ENCODE measurements around the gene SCN5A.

GRCh38 chr3:38590521-38590920 lies 59.0 kb downstream of the SCN5A start:
- TF ChIP-seq, protein P1, sequence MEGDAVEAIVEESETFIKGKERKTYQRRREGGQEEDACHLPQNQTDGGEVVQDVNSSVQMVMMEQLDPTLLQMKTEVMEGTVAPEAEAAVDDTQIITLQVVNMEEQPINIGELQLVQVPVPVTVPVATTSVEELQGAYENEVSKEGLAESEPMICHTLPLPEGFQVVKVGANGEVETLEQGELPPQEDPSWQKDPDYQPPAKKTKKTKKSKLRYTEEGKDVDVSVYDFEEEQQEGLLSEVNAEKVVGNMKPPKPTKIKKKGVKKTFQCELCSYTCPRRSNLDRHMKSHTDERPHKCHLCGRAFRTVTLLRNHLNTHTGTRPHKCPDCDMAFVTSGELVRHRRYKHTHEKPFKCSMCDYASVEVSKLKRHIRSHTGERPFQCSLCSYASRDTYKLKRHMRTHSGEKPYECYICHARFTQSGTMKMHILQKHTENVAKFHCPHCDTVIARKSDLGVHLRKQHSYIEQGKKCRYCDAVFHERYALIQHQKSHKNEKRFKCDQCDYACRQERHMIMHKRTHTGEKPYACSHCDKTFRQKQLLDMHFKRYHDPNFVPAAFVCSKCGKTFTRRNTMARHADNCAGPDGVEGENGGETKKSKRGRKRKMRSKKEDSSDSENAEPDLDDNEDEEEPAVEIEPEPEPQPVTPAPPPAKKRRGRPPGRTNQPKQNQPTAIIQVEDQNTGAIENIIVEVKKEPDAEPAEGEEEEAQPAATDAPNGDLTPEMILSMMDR (IDR thresholded peaks at IDR 0.05): no peak
- TF ChIP-seq POLR2AphosphoS5 (IDR thresholded peaks at IDR 0.05; ENCODE audit: low read depth, low read length) (no peak), TCF7L2 (IDR thresholded peaks at IDR 0.05; ENCODE audit: low read depth, low read length) (no peak), SIN3A (IDR thresholded peaks at IDR 0.05; ENCODE audit: borderline replicate concordance, insufficient read depth, low read depth, low read length) (no peak)

All from Panc1 (cell line).